H1 (cell line): ENCODE data around the gene PATJ. TPM values are rescaled to one million over a fixed set of nuclear protein-coding genes. Genes with fewer than 3 reads are reported as not detected.

Experiments used
- CTCF ChIA-PET: fragments of 300-600 bp; sonication (Branson Sonifier 250); formaldehyde crosslinking; loops from one replicate; lab custom pipeline; 2021; ENCODE audit not compliant: partially characterized antibody; lab: Charles Lee
- POLR2A ChIA-PET: fragments of 300-600 bp; sonication (Branson Sonifier 250); formaldehyde crosslinking; loops from one replicate; lab custom pipeline; 2021; ENCODE audit warnings: inconsistent platforms; ENCODE audit not compliant: partially characterized antibody; lab: Charles Lee
- DNase-seq, 2 experiments: peaks; one replicate each; pipeline versions ENCODE4 v3.0.0 to v3.0.0-alpha.2; 2010 to 2022; ENCODE audit warnings: low spot score in 2 of 2, low read depth in 1 of 2, mixed read lengths in 1 of 2
- FAIRE-seq: peaks from 2 replicates; lab custom pipeline; 2011; peaks lifted over from hg19 to GRCh38; lab: Jason Lieb, UNC
- H2AFZ ChIP-seq: 2 replicates; pipeline ENCODE4 v1.8.1; 2012; ENCODE audit warnings: low read length, inconsistent platforms
- H2AK5ac ChIP-seq: 2 replicates; pipeline ENCODE4 v1.6.1; 2013; ENCODE audit warnings: low read depth, low read length
- H2BK120ac ChIP-seq: replicated peaks from 2 replicates; pipeline ENCODE3; 2013; ENCODE audit warnings: low read depth, low read length, inconsistent platforms
- H2BK12ac ChIP-seq: 2 replicates; pipeline ENCODE4 v1.6.1; 2013; ENCODE audit warnings: low read depth, low read length
- H2BK15ac ChIP-seq: 2 replicates; pipeline ENCODE4 v1.6.1; 2013; ENCODE audit warnings: low read length
- H2BK20ac ChIP-seq: 2 replicates; pipeline ENCODE4 v1.6.1; 2013; ENCODE audit warnings: low read length
- H2BK5ac ChIP-seq: 2 replicates; pipeline ENCODE4 v1.6.1; 2013; ENCODE audit warnings: low read depth, low read length
- H3K14ac ChIP-seq: 2 replicates; pipeline ENCODE4 v1.6.1; 2013; ENCODE audit warnings: inconsistent platforms; ENCODE audit not compliant: insufficient read length
- H3K18ac ChIP-seq: 2 replicates; pipeline ENCODE4 v1.6.1; 2013; ENCODE audit warnings: low read length; ENCODE audit errors: extremely low read depth
- H3K23ac ChIP-seq: 2 replicates; pipeline ENCODE4 v1.6.1; 2013; ENCODE audit warnings: inconsistent platforms; ENCODE audit not compliant: insufficient read length
- H3K23me2 ChIP-seq: 2 replicates; pipeline ENCODE4 v1.6.1; 2013; ENCODE audit warnings: low read depth, low read length
- H3K27ac ChIP-seq: 2 replicates; pipeline ENCODE4 v1.6.1; 2011; ENCODE audit warnings: low read depth, low read length, inconsistent platforms
- H3K27me3 ChIP-seq, 4 experiments: replicated peaks in 1 of 4; 1 replicate in 1 of 4; 2 replicates in 3 of 4; pipeline versions ENCODE4 v1.6.1 to v1.8.1; 2011 to 2013; ENCODE audit warnings: low read length in 3 of 4, mild to moderate bottlenecking in 3 of 4, inconsistent platforms in 2 of 4, mixed read lengths in 2 of 4, moderate library complexity in 1 of 4; ENCODE audit not compliant: control insufficient read depth in 3 of 4, insufficient read depth in 3 of 4; ENCODE audit errors: extremely low read depth in 1 of 4
- H3K36me3 ChIP-seq, 4 experiments: 2 replicates each; pipeline versions ENCODE4 v1.6.1 to v1.8.1; 2011 to 2013; ENCODE audit warnings: mild to moderate bottlenecking in 4 of 4, low read length in 3 of 4, moderate library complexity in 2 of 4, control low read depth in 1 of 4, inconsistent platforms in 1 of 4; ENCODE audit not compliant: insufficient read depth in 4 of 4, control insufficient read depth in 2 of 4
- H3K4ac ChIP-seq: replicated peaks from 2 replicates; pipeline ENCODE3; 2013; ENCODE audit warnings: low read length, low read depth, mixed read lengths, inconsistent platforms; ENCODE audit not compliant: insufficient read length
- H3K4me1 ChIP-seq, 4 experiments: replicated peaks in 1 of 4; 1 replicate in 1 of 4; 2 replicates in 3 of 4; pipeline versions ENCODE4 v1.6.1 to v1.8.1; 2011 to 2013; ENCODE audit warnings: low read length in 3 of 4, inconsistent platforms in 2 of 4, mixed read lengths in 1 of 4; ENCODE audit not compliant: insufficient read depth in 4 of 4, control insufficient read depth in 3 of 4
- H3K4me2 ChIP-seq, 2 experiments: 2 replicates each; pipeline versions ENCODE4 v1.6.1 to v1.8.1; 2011 to 2013; ENCODE audit warnings: low read depth in 2 of 2, low read length in 2 of 2, control low read depth in 1 of 2, inconsistent platforms in 1 of 2, mild to moderate bottlenecking in 1 of 2; ENCODE audit not compliant: insufficient read depth in 1 of 2
- H3K4me3 ChIP-seq, 4 experiments: fragments of 200-600, 300-600 bp in 1 of 4; sonication (generic), shearing (Covaris generic), sonication (Bioruptor Twin) in 1 of 4; 2 replicates each; pipeline versions ENCODE4 v1.5.1 to v1.8.1; 2011 to 2016; ENCODE audit warnings: low read length in 4 of 4, low read depth in 3 of 4, control low read depth in 2 of 4, inconsistent platforms in 2 of 4, mild to moderate bottlenecking in 2 of 4, mixed read lengths in 1 of 4, moderate library complexity in 1 of 4; ENCODE audit not compliant: insufficient read depth in 2 of 4; ENCODE audit errors: extremely low read depth in 1 of 4
- H3K56ac ChIP-seq: replicated peaks from 2 replicates; pipeline ENCODE3; 2013; ENCODE audit warnings: low read depth, mild to moderate bottlenecking, mixed read lengths, low read length, inconsistent platforms; ENCODE audit not compliant: insufficient read length
- H3K79me1 ChIP-seq: 2 replicates; pipeline ENCODE4 v1.6.1; 2013; ENCODE audit warnings: low read depth, low read length, control low read depth
- H3K79me2 ChIP-seq, 2 experiments: 2 replicates each; pipeline versions ENCODE4 v1.6.1 to v1.8.1; 2012 to 2013; ENCODE audit warnings: low read length in 2 of 2, mild to moderate bottlenecking in 2 of 2, inconsistent platforms in 1 of 2; ENCODE audit not compliant: insufficient read depth in 2 of 2, control insufficient read depth in 1 of 2
- H3K9ac ChIP-seq, 4 experiments: replicated peaks in 1 of 4; 1 replicate in 1 of 4; 2 replicates in 3 of 4; pipeline versions ENCODE4 v1.6.1 to v1.8.1; 2011 to 2013; ENCODE audit warnings: low read depth in 3 of 4, low read length in 3 of 4, control low read depth in 2 of 4, mild to moderate bottlenecking in 2 of 4, moderate library complexity in 2 of 4, inconsistent platforms in 1 of 4; ENCODE audit errors: extremely low read depth in 1 of 4
- H3K9me3 ChIP-seq, 2 experiments: 2 replicates each; pipeline versions ENCODE4 v1.6.1 to v1.8.1; 2012 to 2013; ENCODE audit warnings: mild to moderate bottlenecking in 2 of 2, moderate library complexity in 2 of 2, control low read depth in 1 of 2, inconsistent platforms in 1 of 2, low read depth in 1 of 2, low read length in 1 of 2, mixed read lengths in 1 of 2; ENCODE audit not compliant: insufficient read depth in 2 of 2
- H4K20me1 ChIP-seq, 2 experiments: replicated peaks in 1 of 2; 2 replicates each; pipeline versions ENCODE3 to v1.8.1; 2011 to 2013; ENCODE audit warnings: inconsistent platforms in 2 of 2, low read length in 2 of 2, mild to moderate bottlenecking in 1 of 2; ENCODE audit not compliant: insufficient read depth in 2 of 2, control insufficient read depth in 1 of 2
- H4K5ac ChIP-seq: 2 replicates; pipeline ENCODE4 v1.6.1; 2013; ENCODE audit warnings: low read length, low read depth, mixed read lengths, inconsistent platforms; ENCODE audit not compliant: insufficient read length
- H4K8ac ChIP-seq: 2 replicates; pipeline ENCODE4 v1.8.0; 2013; ENCODE audit warnings: mild to moderate bottlenecking, moderate library complexity, low read length, inconsistent platforms; ENCODE audit not compliant: insufficient read depth; ENCODE audit errors: extremely low read depth
- H4K91ac ChIP-seq: replicated peaks from 2 replicates; pipeline ENCODE3; 2013; ENCODE audit warnings: low read length, mixed read lengths, inconsistent platforms; ENCODE audit not compliant: insufficient read length
- ASH2L ChIP-seq: fragments of 200-600, 300-600 bp; sonication (generic); IDR thresholded peaks from one replicate; pipeline ENCODE4 v1.7.1; 2017; ENCODE audit warnings: low read length
- BACH1 ChIP-seq: IDR thresholded peaks from 2 replicates; pipeline ENCODE4 v1.6.1; 2012; ENCODE audit warnings: low read length, improper control_type of control experiment
- CHD2 ChIP-seq: IDR thresholded peaks from 2 replicates; pipeline ENCODE4 v1.6.1; 2012; ENCODE audit warnings: low read length, improper control_type of control experiment
- CREB1 ChIP-seq: IDR thresholded peaks from 2 replicates; pipeline ENCODE4 v1.6.1; 2012; ENCODE audit warnings: inconsistent platforms
- EGR1 ChIP-seq: IDR thresholded peaks from 2 replicates; pipeline ENCODE4 v1.6.1; 2011; ENCODE audit warnings: low read depth, low read length, borderline replicate concordance
- JUN ChIP-seq: IDR thresholded peaks from 2 replicates; pipeline ENCODE4 v1.6.1; 2011; ENCODE audit warnings: low read depth, mild to moderate bottlenecking, improper control_type of control experiment, low read length
- RNF2 ChIP-seq: fragments of 200-900, 300-1000 bp; sonication (generic); IDR thresholded peaks from 2 replicates; pipeline ENCODE4 v1.7.1; 2016; ENCODE audit warnings: borderline replicate concordance, low read depth, mild to moderate bottlenecking, antibody characterized with exemption, low read length; ENCODE audit not compliant: poor library complexity, severe bottlenecking; ENCODE audit errors: missing control alignments
- SP2 ChIP-seq: IDR thresholded peaks from 2 replicates; pipeline ENCODE4 v1.6.1; 2012; ENCODE audit warnings: mild to moderate bottlenecking, low read length, inconsistent platforms
- TEAD4 ChIP-seq: IDR thresholded peaks from 2 replicates; pipeline ENCODE4 v1.6.1; 2012; ENCODE audit warnings: low read depth, low read length, inconsistent platforms, mixed read lengths
- whole genome bisulfite sequencing, 2 experiments: shearing (Covaris generic) in 1 of 2; methylation state at CpG; one replicate each; pipeline versions ENCODE4 v1.1.6 to v1.1.7; 2013 to 2015; ENCODE audit warnings: low lambda C conversion rate in 2 of 2, mixed read lengths in 2 of 2, inconsistent platforms in 1 of 2, low coverage in 1 of 2, missing lambda C conversion rate in 1 of 2; ENCODE audit not compliant: insufficient replicate concordance in 2 of 2, insufficient coverage in 1 of 2, insufficient read length in 1 of 2; ENCODE audit errors: extremely low coverage in 1 of 2, missing lambda C conversion rate in 1 of 2; 5-methylcytosine and 5-hydroxymethylcytosine counted together
- polyA plus RNA-seq, 7 experiments: library from polyadenylated mRNA; depleted of rRNA in 3 of 7; stranded (reverse) in 5 of 7; unstranded in 2 of 7; fragments of >200 nt in 5 of 7; fragments of 200-250 nt in 2 of 7; gene quantifications; 1 replicate in 5 of 7; 2 replicates in 1 of 7; 4 replicates in 1 of 7; pipeline versions ENCODE4 v1.2.1 to v1.2.3, GENCODE V29; 2011 to 2013; ENCODE audit warnings: missing spikeins in 2 of 7, mixed read lengths in 2 of 7
- total RNA-seq: library from RNA; stranded (reverse); fragmentation: NEBNext Ultra II Directional; extraction: Animal tissue kit (Norgen Biotek cat#: 25700); gene quantifications from 2 replicates; pipeline ENCODE4 v1.2.1, GENCODE V29; 2021
- TF ChIP-seq, protein P1 (sequence below): IDR thresholded peaks from 2 replicates; pipeline ENCODE4 v1.6.1; 2012; ENCODE audit warnings: inconsistent platforms

PATJ gene
- total and polyA plus RNA-seq, 2 of the 8 experiments (the other 6 are each of a cell fraction or from before 2014, with no cell fraction given), result 8.2 to 55.6 TPM

DNA sequence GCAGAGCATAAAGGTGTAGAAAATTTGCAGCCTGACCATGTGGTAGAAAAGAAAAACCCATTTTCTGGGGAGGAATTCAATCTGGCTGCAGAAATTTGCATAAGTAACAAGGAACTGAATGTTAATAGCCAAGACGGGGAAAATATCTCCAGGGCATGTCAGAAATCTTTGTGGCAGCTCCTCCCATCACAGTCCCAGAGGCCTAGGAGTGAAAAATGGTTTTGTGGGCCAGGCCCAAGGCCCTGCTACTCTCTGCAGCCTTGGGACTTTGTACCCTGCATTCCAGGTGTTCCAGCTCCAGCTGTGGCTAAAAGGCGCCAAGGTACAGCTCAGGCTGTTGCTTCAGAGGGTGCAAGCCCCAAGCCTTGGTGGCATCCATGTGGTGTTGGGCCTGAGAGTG lies 152.9 kb downstream of the PATJ start:
- no peak for FAIRE-seq
- DNase-seq, result no peak
- H4K8ac ChIP-seq, result no peak overlapping the region
- H2BK120ac ChIP-seq, result no peak overlapping the region
- H3K4me3 ChIP-seq, result no peak overlapping the region
- no peak overlapping the region for H3K27ac ChIP-seq
- no peak overlapping the region for H3K14ac ChIP-seq
- no peaks in the 10 kb centered on the region for H3K79me2 ChIP-seq
- H4K91ac ChIP-seq, result no peak overlapping the region
- no peak overlapping the region for H2BK20ac ChIP-seq
- H3K36me3 ChIP-seq, result no peaks in the 10 kb centered on the region; a peak in 2 of 8 replicates
- H3K27me3 ChIP-seq, result no peaks in the 10 kb centered on the region
- no peaks in the 10 kb centered on the region; the same call in 1 of the 2 replicates for H3K79me1 ChIP-seq
- H4K5ac ChIP-seq, result no peak overlapping the region
- H3K4me2 ChIP-seq, result no peak overlapping the region
- ChIA-PET CTCF (no interaction called here), POLR2A (no interaction called here)
- no peak overlapping the region for H2BK15ac ChIP-seq
- H3K9ac ChIP-seq, result no peak overlapping the region
- no peak overlapping the region for H2BK12ac ChIP-seq
- no peak overlapping the region for H3K23ac ChIP-seq
- H3K4ac ChIP-seq, result no peak overlapping the region
- H3K9me3 ChIP-seq, result no peaks in the 10 kb centered on the region
- H3K23me2 ChIP-seq, result no peaks in the 10 kb centered on the region
- H2AK5ac ChIP-seq, result no peak overlapping the region
- H3K56ac ChIP-seq, result no peak overlapping the region
- 45% methylated on average over 2 of the region's 2 CpGs; no CpG with 5 or more reads in 1 of the 2 experiments for WGBS, 2 experiments
- no peak overlapping the region for H3K18ac ChIP-seq
- no peak overlapping the region for H2AFZ ChIP-seq
- no peak overlapping the region for H2BK5ac ChIP-seq
- H3K4me1 ChIP-seq, result 0 out of 7 replicates have a peak, but pooled peaks cover 0 to 2% (median 0%) of the 10 kb centered on the region in 4 experiments
- TF ChIP-seq JUN, result no peak
- TF ChIP-seq ASH2L, result no peak
- no peak for TF ChIP-seq EGR1
- no peak for TF ChIP-seq BACH1
- TF ChIP-seq, protein P1, sequence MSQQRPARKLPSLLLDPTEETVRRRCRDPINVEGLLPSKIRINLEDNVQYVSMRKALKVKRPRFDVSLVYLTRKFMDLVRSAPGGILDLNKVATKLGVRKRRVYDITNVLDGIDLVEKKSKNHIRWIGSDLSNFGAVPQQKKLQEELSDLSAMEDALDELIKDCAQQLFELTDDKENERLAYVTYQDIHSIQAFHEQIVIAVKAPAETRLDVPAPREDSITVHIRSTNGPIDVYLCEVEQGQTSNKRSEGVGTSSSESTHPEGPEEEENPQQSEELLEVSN, result no peak
- no peak for TF ChIP-seq CHD2
- no peak for TF ChIP-seq RNF2
- TF ChIP-seq SP2, result no peak
- TF ChIP-seq CREB1, result no peak
- no peak for TF ChIP-seq TEAD4
- H4K20me1 ChIP-seq, result no peaks in the 10 kb centered on the region
